Activated naive CD4-positive, alpha-beta T cell treated with anti-CD3 and anti-CD28 coated beads for 36 hours (primary cell): Measurements from ENCODE around the gene KREMEN2. TPM values are rescaled to one million over a fixed set of nuclear protein-coding genes. Genes with fewer than 3 reads are reported as not detected.

Source experiments
- CTCF ChIA-PET: fragments of 350-600 bp; sonication (Branson Sonifier 250); formaldehyde crosslinking; loops from one replicate; lab custom pipeline; 2021; ENCODE audit warnings: antibody characterized with exemption; lab: Charles Lee
- DNase-seq: peaks from one replicate; pipeline ENCODE4 v3.0.0-alpha.2; 2020
- H3K27ac Mint-ChIP-seq: one replicate; pipeline ENCODE4 v1.8.0; 2021; ENCODE audit warnings: mild to moderate bottlenecking, mixed read lengths
- H3K27me3 Mint-ChIP-seq: one replicate; pipeline ENCODE4 v1.8.0; 2021; ENCODE audit warnings: low read depth, mixed read lengths
- H3K36me3 Mint-ChIP-seq: one replicate; pipeline ENCODE4 v1.8.0; 2021; ENCODE audit warnings: low read depth, mixed read lengths
- H3K4me1 Mint-ChIP-seq: one replicate; pipeline ENCODE4 v1.8.0; 2021; ENCODE audit warnings: low read depth, mixed read lengths
- H3K4me3 Mint-ChIP-seq: one replicate; pipeline ENCODE4 v1.8.0; 2021; ENCODE audit warnings: mild to moderate bottlenecking, moderate library complexity, mixed read lengths
- H3K9me3 Mint-ChIP-seq: one replicate; pipeline ENCODE4 v1.8.0; 2021; ENCODE audit warnings: mixed read lengths
- intact Hi-C: fragments of 100-400 bp; cut with micrococcal nuclease; formaldehyde crosslinking; loops from one replicate; pipeline ENCODE4 v1.15.1; 2023
- total RNA-seq, 2 experiments: library from RNA; stranded (reverse); gene quantifications; one replicate each; pipeline ENCODE4 v1.2.3, GENCODE V29; 2021

The KREMEN2 gene
- total RNA-seq, 2 experiments from 2014 or later = not detected

DNA sequence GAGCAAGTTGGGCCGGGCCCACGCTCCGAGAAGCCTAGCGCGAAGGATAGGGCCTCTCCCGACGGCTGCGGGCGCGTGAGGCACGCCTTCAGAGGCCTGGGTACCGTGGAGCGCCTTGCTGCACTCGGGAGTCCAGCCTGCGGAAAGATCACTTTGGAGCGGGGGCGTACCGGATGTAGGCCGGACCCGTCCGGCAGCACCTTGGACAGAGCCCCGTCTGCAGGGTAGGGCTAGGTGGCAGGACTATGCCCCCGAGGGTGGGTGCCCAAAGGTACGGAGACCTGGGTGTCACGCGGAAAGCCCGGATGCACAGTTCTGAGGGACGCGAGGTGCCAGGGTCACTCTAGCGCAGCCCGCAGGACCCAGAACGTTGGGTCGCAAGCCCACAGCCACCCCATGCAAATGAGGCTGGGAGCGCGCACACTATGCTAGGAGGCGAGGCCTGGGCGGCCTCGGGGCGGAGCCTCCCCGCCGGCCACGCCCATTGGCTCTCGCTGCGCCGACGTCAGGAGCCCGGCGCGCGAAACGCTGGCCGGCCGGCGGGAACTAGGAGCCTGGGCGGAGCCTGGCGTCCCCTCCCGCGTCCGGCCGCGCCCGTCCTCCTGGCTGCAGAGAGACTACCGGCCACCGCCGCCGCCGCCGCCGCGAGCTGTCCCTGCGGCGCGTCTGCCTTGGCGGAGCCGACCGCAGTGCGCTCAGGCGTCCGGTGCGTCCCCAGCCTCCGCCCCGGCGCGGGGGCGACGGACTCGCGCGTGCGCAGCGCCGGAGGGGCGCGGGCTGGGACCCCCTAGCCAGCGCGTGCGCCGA is 4.9 kb downstream of the KREMEN2 start, which contains the start of gene PAQR4:
PAQR4 (plus strand) TSS at position 611 of the 807 bp plus-strand sequence. CDS start 327 bp downstream, outside the sequence.
- peaks cover 31% of the 10 kb centered on the region for H3K27me3 Mint-ChIP-seq
- intact Hi-C loops = no loop called here
- no peak within 1 kb of the TSS for H3K27ac Mint-ChIP-seq
- CTCF ChIA-PET = interaction anchor here (0.6 to 1.3 kb wide), 5 partner anchors 10 to 90 kb away, joined by 3 to 5 read pairs (median 4); no protein-coding TSS in a partner anchor
- H3K4me1 Mint-ChIP-seq = peaks cover 29% of the 10 kb centered on the region
- H3K4me3 Mint-ChIP-seq = peak within 1 kb of the TSS; percentile 74
- peak; percentile 80 for DNase-seq
- no peaks in the 10 kb centered on the region for H3K9me3 Mint-ChIP-seq
- H3K36me3 Mint-ChIP-seq = peaks cover 18% of the 10 kb centered on the region

DNA sequence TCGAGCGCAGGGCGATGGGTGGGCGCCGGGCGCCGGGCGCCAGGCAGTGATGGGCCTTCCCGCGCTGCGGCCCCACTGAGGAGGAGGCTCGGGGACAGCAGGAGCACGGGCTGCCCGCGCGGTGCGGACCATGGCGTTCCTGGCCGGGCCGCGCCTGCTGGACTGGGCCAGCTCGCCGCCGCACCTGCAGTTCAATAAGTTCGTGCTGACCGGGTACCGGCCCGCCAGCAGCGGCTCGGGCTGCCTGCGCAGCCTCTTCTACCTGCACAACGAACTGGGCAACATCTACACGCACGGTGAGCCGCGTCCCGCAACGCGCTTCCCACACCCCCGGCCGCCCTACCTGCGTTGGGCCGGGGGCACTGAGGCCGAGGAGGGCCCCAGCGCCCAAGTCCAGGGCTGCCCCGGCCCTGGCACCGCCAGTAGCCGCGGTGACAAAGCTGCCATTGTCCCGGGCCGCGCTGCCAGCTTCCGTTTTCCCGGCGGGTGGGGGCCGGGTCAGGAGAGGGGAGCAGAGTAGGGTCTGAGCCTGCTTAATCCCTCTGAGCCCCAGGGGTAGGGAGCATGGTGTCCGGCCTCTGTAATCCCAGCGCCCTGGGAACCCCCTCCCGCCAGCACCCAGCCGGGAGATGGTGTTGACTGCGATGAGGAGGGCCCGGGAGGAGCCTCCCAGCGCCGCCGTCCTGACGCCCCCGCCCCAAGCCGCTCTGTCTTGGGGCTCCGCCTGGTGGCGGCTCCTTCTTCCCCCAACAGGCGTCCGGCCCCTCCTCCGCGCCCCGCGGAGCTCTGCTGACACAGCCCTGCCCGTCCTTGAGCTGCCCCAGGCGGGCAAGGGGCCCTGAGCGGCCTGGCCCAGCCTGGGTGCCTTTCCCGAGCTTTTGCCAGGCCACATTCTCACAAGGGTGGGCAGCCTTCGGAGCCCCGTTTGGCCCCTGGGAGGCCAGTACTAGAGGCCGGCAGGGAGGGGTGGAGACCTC is 5.8 kb downstream of the KREMEN2 start:
- Mint-ChIP-seq H3K9me3 (no peaks in the 10 kb centered on the region), H3K36me3 (peaks cover 21% of the 10 kb centered on the region), H3K4me1 (peaks cover 25% of the 10 kb centered on the region), H3K4me3 (peak overlapping the region; percentile 74), H3K27ac (no peak overlapping the region), H3K27me3 (peaks cover 28% of the 10 kb centered on the region)
- CTCF ChIA-PET = interaction anchor here (0.6 to 1.3 kb wide), 7 partner anchors 9 to 89 kb away, joined by 3 to 5 read pairs (median 4); no protein-coding TSS in a partner anchor
- DNase-seq = peak; percentile 87
- intact Hi-C loops = loop anchor here (1.0 to 2.0 kb wide), 2 partner anchors 10 to 51 kb away; partner anchors contain the start of genes PKMYT1 and TNFRSF12A

DNA sequence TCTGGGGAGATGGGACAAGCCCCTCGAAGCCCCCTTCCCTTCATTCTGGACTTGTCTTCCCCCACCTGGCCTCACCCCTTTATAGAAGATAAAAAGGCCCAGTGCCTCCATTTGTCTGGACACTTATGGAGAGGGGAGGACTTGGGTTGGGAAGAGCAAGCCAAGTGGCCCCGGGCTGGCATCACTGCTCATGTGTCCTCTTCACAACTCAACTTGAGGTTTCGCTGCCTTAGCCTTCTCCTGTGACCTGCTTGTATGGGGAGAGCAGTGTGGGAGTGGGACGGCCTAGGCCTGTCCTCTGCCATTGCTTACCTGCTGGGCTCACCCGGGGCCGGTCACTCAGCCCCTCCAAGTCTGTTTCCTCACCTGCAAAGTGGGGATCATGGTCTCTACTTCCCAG is 6.5 kb downstream of the KREMEN2 start:
- H3K4me3 Mint-ChIP-seq = peak overlapping the region; percentile 74
- H3K27ac Mint-ChIP-seq = no peak overlapping the region
- H3K9me3 Mint-ChIP-seq = no peaks in the 10 kb centered on the region
- DNase-seq = no peak
- peaks cover 23% of the 10 kb centered on the region for H3K4me1 Mint-ChIP-seq
- H3K36me3 Mint-ChIP-seq = peaks cover 22% of the 10 kb centered on the region
- H3K27me3 Mint-ChIP-seq = peaks cover 23% of the 10 kb centered on the region
- intact Hi-C loops = loop anchor here (1.0 to 2.0 kb wide), 2 partner anchors 10 to 50 kb away; partner anchors contain the start of genes PKMYT1 and TNFRSF12A
- CTCF ChIA-PET = interaction anchor here (1.0 to 1.3 kb wide), 3 partner anchors 8 to 14 kb away, joined by 3 to 5 read pairs (median 4); no protein-coding TSS in a partner anchor

DNA sequence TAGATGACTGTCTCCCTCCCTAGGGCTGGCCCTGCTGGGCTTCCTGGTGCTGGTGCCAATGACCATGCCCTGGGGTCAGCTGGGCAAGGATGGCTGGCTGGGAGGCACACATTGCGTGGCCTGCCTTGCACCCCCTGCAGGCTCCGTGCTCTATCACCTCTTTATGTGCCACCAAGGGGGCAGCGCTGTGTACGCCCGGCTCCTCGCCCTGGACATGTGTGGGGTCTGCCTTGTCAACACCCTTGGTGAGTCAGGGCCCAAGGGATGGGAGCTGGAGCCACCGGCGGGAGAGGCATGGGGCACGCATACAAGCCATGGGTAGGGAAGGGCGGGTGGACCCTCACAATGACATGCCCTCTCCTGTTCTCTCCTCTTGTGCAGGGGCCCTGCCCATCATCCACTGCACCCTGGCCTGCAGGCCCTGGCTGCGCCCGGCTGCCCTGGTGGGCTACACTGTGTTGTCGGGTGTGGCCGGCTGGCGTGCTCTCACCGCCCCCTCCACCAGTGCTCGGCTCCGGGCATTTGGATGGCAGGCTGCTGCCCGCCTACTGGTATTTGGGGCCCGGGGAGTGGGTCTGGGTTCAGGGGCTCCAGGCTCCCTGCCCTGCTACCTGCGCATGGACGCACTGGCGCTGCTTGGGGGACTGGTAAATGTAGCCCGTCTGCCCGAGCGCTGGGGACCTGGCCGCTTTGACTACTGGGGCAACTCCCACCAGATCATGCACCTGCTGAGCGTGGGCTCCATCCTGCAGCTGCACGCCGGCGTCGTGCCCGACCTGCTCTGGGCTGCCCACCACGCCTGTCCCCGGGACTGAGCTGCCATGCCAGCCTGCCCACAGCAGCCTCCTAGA is 7.3 kb downstream of the KREMEN2 start:
- Mint-ChIP-seq H3K9me3 (no peaks in the 10 kb centered on the region), H3K27ac (no peak overlapping the region), H3K36me3 (peaks cover 29% of the 10 kb centered on the region), H3K4me1 (peaks cover 23% of the 10 kb centered on the region), H3K4me3 (peak overlapping the region; percentile 74), H3K27me3 (peaks cover 17% of the 10 kb centered on the region)
- CTCF ChIA-PET = interaction anchor here (1.7 to 1.8 kb wide), 2 partner anchors 10 to 57 kb away, joined by 8 to 9 read pairs; no protein-coding TSS in a partner anchor
- intact Hi-C loops = loop anchor here (2.0 kb wide), 1 partner anchor 49 kb away; the partner anchor contains the start of gene TNFRSF12A
- DNase-seq = no peak

DNA sequence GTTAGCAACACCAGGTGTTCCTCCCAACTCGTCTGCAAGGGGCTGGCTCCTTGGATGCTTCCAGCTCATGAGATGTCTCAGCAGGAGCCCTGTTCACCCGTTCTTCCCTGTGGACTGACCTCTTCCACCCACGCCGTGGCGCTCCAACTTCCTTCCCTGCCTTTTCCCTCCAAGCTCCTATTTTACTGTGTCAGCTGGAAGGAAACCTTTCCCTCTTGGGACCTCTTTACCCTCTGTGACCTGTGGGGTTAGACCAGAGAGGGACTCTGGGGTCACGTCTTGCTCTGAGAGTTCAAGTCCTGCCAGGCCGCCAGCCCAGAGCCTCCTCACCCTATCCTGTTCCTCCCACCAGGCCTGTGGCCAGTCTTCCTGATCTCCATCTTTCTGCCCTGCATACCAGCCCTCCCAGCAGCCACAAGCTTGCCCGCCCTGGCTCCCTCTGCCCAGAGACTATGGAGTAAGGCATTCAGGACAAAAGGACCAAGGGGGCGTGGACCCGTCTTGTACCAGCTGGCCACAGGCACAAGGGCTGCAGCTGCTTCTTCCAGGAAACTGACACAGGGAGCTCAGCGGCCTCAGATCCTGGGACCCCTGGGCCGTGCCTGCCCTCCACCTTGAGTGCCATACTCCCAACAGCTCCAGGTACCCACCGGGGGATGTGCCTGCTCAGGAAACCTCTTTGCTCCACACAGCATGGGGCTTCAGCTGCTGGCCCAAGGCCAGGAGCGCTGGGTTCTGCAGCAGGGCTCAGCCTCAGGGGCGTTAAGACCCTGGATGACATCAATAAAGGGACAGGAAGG is 8.1 kb downstream of the KREMEN2 start:
- H3K27ac Mint-ChIP-seq = peak overlapping the region; percentile 43

DNA sequence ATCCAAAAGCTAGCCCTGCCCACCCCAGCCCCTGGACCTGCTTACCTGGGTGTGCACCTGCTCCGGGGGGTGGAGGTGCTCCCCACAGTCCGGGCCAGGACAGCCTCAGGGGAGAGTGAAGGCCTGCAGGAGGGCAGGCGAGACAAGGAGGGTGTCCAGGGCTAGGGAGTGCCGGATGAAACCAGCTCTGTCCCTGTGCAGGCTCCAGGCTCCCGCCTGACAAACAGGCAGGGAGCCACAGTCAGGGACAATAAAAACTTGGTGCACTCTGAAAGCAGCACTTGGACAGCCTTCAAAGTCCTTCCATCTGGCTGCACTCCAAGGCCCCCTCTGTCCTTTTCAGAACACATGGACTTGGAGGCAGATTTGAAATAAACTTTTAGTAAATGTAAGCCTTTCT is 9.0 kb downstream of the KREMEN2 start:
- Mint-ChIP-seq H3K36me3 (peaks cover 42% of the 10 kb centered on the region), H3K9me3 (no peaks in the 10 kb centered on the region), H3K27ac (no peak overlapping the region), H3K4me1 (peaks cover 22% of the 10 kb centered on the region), H3K4me3 (no peak overlapping the region), H3K27me3 (peaks cover 9% of the 10 kb centered on the region)
- CTCF ChIA-PET = interaction anchor here (1.0 to 1.8 kb wide), 2 partner anchors 12 to 55 kb away, joined by 3 to 8 read pairs; no protein-coding TSS in a partner anchor
- DNase-seq = no peak
- intact Hi-C loops = no loop called here

More for the DNA sequence above, 8.1 kb downstream of the KREMEN2 start:
- H3K27me3 Mint-ChIP-seq = peaks cover 15% of the 10 kb centered on the region
- DNase-seq = no peak
- no peaks in the 10 kb centered on the region for H3K9me3 Mint-ChIP-seq
- H3K4me3 Mint-ChIP-seq = peak overlapping the region; percentile 44
- intact Hi-C loops = loop anchor here (2.0 kb wide), 1 partner anchor 49 kb away; the partner anchor contains the start of gene TNFRSF12A
- CTCF ChIA-PET = interaction anchor here (1.0 to 1.8 kb wide), 3 partner anchors 9 to 56 kb away, joined by 3 to 9 read pairs (median 8); no protein-coding TSS in a partner anchor
- H3K4me1 Mint-ChIP-seq = peaks cover 23% of the 10 kb centered on the region
- peaks cover 33% of the 10 kb centered on the region for H3K36me3 Mint-ChIP-seq

DNA sequence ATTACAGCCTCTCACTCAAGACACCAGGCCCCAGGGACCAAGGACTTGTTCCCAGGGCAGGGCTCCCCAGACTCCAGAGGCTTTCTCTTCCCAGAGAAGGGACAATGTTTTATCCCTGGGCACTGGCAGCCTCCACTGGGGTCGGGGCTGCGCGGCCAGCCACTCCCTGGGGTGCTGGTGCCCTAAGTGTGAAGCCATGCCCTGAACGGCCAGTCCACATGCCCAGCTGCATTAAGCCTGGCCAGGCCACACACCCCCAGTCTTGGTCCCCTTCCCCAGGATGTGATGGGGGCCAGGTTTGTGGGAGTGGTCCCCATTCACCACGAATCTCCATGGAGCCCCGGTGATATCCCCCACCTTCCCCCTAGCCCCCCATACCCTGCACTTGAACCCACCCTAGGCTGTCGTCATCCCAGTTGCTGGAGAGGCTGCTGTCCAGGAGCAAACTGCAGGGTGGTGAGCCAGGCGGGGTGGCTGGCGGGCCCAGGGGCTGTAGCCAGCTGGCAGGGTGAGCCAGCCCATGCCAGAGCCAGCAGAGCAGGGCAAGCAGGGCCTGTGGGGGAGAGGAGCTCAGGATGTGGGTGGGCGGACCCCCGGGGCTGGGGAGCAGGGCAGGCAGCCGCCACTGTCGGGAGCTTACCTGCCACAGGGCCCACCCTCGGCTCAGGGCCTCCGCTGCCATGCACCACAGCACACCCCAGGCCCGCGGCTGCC is 9.7 kb downstream of the KREMEN2 start:
- intact Hi-C loops = no loop called here
- Mint-ChIP-seq H3K9me3 (no peaks in the 10 kb centered on the region), H3K36me3 (peaks cover 45% of the 10 kb centered on the region), H3K4me1 (peaks cover 17% of the 10 kb centered on the region), H3K4me3 (no peak overlapping the region), H3K27ac (no peak overlapping the region), H3K27me3 (peaks cover 3% of the 10 kb centered on the region)
- DNase-seq = no peak
- CTCF ChIA-PET = interaction anchor here (1.0 kb wide), 1 partner anchor 47 kb away, joined by 4 read pairs; the partner anchor contains the start of gene TNFRSF12A

DNA sequence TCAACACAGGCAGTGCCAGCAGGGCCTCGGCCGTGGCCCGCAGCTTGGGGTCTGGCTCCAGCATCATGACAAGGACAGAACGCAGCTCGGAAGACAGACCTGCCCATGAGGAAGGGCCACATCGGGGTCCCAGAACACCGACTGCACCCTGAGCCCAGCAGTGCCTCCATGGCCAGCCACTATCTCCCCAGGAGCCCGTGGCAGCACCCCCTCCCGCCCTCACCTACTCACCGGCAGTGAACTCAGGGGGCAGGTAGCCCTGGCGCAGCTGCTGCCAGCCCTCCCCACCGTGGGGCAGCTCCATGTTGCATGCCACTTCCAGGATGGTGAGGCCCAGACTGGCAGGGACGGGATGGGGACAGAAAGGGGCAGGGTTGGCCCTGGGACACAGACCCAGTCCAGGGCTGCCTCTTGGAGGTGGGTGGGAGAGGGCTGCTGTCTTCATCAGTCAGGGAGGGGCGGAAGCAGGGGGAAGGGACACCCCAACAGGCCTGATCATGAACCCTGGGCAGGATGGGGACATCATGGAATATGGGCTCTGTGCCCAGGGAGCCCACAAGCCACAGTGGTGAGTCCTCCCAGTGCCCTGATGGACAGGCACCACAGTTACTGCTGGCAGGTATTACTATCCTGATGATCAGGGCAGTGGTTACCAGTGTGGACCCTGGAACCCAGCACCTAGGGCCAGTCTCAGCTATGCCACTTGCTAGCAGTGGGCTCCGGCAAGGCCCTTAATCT is 10.4 kb downstream of the KREMEN2 start:
- peaks cover 48% of the 10 kb centered on the region for H3K36me3 Mint-ChIP-seq
- CTCF ChIA-PET = interaction anchor here (0.8 to 1.0 kb wide), 2 partner anchors 10 to 46 kb away, joined by 3 to 4 read pairs; partner anchors contain the start of gene TNFRSF12A
- H3K27ac Mint-ChIP-seq = no peak overlapping the region

DNA sequence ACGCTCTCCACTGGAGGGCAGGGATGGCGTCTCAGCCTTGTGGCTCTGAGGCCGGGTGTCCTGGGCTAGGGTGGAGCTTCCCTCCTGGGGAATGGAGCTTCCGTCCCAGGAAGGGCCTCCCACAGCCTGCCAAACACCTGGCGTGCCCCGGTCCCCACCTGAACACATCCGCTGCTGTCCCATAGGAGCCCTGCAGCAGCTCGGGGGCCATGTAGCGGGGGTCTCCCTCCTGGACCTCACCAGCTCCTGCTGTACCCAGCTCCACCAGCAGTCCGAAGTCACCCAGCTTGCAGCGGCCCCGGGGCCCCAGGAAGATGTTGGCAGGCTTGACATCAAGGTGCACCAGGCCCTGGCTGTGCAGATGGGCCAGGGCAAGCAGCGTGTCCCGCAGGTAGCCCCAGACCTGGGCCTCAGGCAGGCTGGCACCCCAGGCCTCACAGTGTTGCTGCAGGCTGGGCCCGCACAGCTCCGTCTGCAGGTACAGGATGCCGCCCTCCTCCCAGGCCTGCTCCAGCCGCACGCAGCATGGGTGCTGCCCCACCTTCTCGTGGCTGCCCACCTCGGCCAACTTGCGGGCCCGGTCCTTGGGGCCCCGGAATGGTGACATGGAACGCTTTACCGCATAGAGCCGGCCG is 11.2 kb downstream of the KREMEN2 start:
- CTCF ChIA-PET = interaction anchor here (0.8 kb wide), 1 partner anchor 9 kb away, joined by 3 read pairs; no protein-coding TSS in a partner anchor
- H3K27me3 Mint-ChIP-seq = peaks cover 3% of the 10 kb centered on the region

More for the DNA sequence above, 10.4 kb downstream of the KREMEN2 start:
- Mint-ChIP-seq H3K9me3 (no peaks in the 10 kb centered on the region), H3K4me3 (no peak overlapping the region), H3K4me1 (peaks cover 17% of the 10 kb centered on the region), H3K27me3 (peaks cover 3% of the 10 kb centered on the region)
- intact Hi-C loops = no loop called here
- DNase-seq = no peak

More for the DNA sequence above, 11.2 kb downstream of the KREMEN2 start:
- no peak for DNase-seq
- H3K4me1 Mint-ChIP-seq = peaks cover 17% of the 10 kb centered on the region
- peaks cover 52% of the 10 kb centered on the region for H3K36me3 Mint-ChIP-seq
- H3K27ac Mint-ChIP-seq = no peak overlapping the region
- no peaks in the 10 kb centered on the region for H3K9me3 Mint-ChIP-seq
- H3K4me3 Mint-ChIP-seq = no peak overlapping the region
- intact Hi-C loops = no loop called here
